Stimulated activated CD8-positive, alpha-beta memory T cell treated with anti-CD3 and anti-CD28 coated beads, Interleukin-15, amount 100 ng/mL, for 24 hours (primary cell): ENCODE results near the gene PAK1.

Source experiments
- DNase-seq: peaks from one replicate; pipeline ENCODE4 v3.0.0-alpha.2; 2020; ENCODE audit warnings: low read depth

The PAK1 gene

DNA sequence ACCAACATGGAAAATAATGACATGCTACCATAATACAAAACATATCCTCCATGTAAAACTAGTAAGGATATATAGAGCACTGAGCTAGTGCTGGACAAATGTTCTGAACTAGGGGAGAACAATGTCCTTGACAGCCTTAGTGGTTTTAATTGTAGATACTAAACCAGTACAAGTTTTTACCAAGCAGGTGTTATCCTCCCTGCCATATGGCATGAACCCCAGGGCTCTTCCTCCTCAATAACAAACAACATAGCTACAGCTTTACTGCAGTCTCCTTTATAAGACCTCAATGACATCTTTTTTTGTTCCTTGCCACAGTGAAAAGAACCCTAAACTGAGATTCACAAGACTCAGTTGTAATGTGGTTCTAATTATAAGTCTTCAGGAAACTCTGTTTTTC, 102.2 kb downstream of the PAK1 start:
- DNase-seq, result no peak

DNA sequence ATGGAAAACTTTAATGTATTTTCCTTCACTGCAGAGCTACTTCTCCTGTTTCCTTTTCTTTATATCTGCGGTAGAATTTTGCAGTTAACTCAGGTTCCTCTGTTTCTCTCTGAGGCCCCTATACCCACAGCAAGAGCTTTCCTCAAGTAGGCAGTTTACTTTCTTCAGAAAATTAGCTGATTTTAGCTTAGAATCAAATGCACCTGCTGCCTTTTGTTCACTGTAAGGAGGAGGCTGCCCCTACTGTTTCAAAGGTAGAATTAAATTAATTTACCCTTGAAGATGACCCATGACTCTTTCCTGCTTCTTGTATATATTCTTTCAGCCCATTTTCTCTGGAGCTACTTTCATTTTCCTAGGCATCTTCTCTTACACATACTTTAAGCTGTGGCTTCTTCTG, 103.7 kb downstream of the PAK1 start:
- DNase-seq, result no peak

DNA sequence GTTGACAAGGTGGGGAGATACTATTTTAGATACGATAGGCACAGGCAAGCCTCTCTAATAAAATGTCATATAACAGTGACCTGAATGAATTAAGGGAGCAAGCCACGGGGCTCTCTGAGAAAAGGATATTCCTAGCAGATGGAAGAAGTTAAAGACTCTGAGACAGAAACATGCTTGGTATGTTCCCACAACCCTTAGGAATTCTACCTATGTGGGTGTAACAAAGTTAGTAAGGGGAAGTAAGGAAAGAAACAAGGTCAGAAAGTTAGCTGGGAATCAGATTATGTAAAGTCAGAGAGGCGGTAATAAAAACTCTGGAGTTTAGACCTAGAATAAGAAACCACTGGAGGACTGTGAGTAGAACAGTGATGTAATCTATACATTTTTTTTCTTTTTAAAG, 112.7 kb downstream of the PAK1 start:
- DNase-seq, result no peak

DNA sequence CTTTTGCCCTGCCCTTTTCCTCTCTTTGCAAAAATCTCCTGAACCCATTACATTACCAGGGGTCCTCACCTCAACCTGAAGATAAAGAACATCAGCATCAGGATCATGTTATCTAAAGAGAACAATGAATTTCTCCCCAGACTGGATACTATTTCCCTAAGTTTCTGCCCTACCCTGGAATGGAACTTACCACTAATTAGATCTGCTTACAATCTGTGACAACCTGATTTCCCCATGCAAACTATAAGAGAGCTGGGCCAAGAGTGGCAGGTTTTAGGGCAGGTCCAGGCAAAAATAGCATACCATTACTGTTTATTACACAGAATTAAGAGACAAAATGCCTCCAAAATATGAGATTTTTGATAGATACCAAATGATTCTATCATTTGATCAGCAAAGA, 114.4 kb downstream of the PAK1 start:
- DNase-seq, result no peak

DNA sequence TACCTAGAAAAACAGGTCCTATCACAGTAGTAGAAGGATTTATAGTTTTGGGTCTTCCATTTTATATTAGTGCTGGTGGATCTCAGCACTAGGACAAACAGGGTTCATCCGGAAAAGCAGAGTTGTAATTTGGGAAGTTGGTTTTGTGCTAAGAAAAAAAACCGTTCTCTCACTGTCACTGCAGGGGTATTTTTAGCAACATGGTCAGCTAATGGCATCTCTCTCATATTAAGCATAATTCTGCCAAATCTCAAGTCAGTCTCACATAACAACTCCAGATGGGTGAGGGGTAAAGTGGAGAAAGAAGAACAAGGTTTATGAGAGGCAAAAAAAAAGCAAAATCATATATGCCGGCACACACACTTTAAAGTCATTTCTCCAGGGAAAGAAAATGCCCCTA, 120.8 kb downstream of the PAK1 start:
- no peak for DNase-seq

DNA sequence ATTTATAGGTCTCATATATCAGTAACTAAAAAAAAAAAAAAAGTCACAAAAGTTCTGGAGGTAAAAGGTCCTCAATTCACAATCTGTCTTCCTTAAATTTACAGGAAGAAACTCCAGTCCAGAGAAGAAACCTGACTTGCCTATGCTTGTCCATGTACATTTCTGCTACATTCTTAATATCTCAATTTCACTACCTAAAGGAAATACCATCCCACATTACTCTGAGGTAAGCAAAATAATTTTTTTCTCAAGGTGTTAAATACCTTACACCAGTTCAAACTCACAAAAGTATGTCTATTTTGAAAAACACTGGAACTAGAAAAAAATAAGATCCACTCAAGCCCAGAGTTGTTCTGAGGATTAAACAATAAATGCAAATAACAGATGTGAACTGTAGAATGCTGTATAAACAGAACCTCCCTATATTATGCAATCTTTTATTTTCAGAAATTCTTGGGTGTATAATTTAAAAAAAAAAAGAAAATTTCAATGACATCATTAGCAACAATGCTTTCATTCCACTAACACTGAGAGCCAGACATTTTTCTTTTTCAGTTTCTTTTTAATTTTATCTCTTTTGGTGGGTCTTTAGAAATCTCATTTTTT, 122.5 kb downstream of the PAK1 start:
- no peak for DNase-seq

DNA sequence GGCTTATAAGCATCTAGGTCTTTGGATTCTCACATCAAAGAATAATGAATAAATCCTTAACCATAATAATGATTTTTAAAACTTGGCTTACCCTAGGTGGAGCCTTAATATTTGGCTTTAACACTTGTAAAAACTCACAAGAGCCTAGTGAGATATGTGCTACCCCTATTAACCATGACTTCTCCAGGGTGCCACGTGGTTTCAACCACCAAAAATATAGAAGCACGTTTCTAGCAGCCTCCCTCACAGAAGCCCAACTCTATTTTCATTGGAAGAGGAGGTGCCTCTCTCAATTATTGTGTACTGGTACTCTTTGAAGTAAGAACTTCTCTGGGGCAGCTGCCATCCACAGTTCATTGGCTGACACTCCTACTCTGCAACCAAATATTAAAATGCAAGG, 125.9 kb downstream of the PAK1 start:
- DNase-seq, result no peak

DNA sequence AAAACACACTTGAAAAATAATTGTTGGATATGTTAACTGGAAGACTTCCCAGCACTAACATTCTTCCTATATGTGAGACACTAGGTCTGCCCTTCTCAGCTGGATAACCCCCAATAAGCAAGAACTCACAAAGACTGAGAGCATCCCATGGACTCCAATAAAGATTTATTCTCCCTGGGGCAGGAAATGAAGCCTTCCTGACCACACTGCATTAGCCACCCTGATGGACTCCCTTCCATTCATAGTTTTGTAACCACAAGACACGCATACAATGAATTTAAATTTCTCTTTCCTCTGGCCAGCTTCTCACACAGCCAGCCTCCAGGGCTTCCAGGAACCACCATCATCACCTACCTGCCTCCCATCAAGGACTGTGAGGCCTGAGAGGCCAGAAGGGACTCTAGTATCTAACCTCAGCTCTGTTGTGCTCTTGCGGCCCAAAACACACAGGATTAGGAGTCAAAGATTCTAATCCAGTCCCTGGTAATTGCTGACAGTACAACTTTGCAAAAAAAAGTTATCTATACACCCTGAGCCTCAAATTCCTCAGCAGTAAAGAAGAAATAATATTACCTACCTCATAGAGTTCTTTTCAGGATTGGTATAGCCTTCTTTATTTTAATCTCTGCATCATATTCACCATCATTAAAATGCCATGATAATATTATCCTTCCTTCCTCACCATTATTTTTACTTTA, 126.8 kb downstream of the PAK1 start:
- DNase-seq, result no peak

DNA sequence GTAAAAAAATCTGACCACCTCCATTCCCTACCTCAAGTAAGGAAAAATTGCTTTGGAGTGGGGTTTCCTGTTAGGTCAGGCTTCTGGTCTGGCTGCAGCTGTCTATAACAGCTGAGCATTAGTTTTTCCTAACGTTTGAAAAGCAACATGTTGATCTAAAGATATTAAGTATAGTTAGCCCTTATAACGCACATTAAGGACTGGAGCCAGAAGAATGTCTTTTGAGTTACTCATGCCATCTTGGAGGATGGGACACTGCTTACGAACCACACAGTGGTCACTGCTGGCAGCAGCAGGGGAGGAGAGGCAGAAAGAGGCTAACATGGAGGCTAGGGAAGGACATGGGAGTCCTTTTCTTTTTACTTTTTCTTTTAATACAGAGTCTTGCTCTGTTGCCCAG, 128.3 kb downstream of the PAK1 start:
- DNase-seq, result no peak

DNA sequence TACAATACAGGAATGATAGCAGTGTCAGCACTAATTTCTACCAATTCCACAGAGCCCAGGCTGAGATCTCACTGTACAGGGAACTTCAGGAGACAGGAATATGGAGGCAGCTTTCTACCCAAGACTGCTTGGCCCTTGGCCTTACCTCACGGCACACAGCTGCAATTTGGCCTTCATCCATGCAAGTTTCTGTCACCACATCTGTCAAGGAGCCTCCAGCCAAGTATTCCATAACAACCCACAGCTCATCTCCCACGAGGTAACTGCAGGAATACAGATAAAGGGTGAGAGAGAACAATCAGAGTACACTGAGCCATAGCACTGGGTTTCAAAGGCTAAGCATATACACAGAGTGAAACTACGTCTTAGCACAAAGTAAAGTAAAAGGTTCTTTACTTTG, 133.4 kb downstream of the PAK1 start:
- DNase-seq, result no peak

DNA sequence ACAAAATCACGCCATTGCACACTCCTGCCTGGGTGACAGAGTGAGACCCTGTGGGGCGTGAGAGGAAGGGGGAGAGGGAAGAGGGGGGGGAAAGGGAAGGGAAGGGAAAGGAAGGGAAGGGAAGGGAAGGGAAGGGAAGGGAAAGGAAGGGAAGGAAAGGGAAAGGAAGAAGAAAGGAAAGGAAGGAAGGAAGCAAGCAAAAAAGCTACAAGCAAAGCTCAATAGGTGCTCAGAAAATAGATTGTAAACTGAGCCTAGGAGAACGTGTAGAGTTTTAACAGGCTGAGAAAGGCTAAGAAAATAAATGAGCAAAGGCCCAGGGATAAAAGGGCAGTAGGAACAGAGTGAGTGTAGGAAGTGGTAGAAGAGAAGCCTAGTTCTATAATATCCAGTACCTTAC, 141.6 kb downstream of the PAK1 start:
- DNase-seq, result no peak

DNA sequence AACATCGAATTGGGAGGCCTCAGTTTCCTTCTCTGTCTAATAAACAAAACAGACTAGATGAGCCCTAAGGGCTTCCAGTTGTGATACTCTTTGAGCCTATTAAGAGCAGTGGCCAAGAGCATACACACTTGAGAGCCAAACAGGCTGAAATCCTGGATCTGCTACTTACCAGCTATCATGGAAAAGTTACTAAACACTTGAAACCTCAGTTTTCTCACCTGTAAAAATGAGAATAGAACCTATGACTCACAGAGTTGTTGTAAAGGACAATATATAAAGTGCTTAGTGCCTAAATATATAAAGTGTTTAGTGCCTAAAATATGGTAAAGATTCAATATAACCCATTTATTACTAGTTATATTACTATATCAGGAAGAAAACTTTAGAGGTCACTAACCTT, 148.7 kb downstream of the PAK1 start:
- DNase-seq, result no peak

DNA sequence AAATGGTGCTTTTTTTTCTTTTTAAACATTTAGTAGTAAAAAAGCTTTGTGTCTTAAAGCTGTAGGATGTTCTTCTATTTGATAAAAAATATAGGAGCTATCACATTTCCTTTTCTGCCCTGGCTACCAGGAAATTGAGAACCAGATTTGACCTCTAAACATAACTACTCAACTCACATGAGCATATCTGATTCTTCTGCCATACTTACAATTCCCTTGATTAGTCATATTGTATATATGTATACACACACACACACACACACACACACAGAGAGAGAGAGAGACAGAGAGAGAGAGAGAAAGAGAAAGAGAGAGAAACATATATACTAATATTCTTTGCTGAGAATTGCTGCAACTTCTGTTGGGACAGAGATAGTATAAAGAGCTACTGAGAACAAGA, 149.4 kb downstream of the PAK1 start:
- no peak for DNase-seq

DNA sequence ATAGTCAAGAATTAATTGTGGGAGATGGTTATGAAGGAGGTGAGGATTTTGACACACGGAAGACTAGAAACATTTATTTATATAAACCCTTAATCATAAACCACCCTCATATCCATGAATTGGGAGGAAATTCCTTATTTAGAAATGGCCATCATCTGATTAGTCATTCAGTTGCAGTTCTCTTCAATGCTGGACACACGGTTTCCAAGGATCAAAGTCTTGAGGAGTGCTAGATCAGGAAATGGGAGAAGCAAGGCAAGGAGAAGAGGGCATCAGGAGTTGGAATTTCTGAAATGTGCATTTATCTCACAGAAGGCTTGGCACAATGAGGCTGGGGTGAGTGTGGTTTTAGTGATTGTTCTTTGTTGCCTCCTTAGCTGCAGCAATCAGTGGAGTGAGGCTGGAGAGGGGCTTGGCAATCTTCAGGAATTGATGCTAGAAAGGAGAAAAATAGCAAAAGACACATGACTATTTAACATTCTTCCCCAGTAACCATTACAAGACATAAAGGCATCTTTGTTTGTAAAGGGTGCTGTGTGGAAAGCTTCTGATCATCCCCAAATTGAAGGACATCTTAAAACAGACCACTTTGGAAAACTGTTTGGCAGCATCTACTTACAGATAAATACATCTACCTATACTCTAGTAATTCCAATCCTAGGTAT, 150.8 kb downstream of the PAK1 start:
- DNase-seq, result no peak

DNA sequence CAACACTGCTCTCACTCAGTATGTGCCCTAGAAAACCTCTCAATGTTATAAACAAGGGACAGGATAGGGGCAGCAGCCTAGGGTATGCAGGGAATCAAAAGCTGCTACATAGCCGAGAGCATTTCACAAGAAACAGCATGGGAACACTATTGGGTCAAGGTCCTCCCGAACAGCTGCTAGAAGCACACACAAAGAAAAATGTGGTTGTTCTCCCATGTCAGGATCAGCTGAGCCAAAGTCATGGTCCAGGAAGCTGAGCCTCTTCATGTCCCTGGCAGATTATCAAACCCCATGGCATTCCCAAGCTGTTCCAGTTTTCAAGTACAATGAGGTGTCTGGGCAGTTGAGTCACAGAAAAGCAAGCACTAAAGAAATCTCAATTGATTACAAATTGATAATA, 151.4 kb downstream of the PAK1 start:
- no peak for DNase-seq

DNA sequence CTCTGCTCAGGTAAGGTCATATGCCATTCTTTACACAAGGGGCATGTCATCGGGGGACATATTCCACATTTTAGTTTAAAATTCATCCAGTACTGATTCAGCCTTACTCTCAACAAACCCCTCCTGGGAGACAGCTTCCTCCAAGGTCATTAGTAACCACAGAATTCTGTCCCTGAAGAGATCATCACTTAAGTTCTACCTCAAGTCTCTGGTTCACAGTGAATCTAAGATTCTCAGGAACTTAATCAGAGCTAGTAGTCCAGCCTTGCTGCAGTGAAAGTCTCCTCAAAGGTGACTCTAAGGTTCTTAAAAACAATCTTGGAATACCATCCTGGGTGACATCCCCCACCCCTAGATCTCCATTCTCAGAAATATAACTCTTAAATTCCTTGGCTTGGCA, 153.5 kb downstream of the PAK1 start:
- DNase-seq, result no peak

DNA sequence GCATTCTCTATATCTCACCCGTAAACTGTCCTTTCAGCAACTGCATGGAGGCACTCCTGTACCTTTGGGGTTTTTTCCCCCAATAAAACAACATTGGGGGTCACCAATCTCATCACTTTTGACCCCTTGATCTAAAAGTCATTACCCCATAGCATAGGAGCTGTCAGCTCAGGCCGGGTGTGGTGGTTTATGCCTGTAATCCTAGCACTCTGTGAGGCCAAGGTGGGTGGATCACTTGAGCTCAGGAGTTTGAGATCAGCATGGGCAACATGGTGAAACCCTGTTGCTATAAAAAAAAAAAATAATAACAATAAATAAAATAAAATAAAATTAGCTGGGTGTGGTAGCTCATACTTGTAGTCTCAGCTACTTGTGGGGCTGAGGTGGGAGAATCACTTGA, 155.3 kb downstream of the PAK1 start:
- no peak for DNase-seq

DNA sequence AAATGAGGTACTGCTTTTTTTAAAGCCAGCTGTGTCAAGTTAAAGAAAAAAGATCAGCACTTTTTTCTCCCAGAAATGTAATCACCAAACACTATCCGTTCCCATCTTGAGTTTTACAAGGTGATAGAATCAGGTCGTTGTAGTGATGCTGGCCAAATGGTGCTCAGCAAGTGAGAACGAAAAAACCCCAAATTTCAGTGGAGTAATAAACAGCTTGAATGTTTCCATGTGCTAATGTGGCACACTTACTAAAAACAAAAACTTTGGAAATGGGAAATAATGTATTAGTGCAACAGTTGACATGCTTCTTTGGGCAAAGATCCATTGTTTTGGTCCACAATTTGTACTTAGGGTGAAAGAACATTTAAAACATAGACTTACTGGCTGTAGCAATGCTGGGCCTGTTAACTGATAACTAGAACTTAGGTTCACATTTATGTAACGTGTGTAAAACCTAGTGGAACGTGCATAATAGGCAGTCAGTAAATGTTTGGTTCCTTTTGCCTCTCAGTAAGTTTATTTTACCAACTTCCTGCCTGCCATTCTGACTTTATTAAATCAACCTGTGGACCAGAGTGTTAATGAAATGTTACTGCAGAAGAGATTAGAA, 157.1 kb downstream of the PAK1 start:
- no peak for DNase-seq

DNA sequence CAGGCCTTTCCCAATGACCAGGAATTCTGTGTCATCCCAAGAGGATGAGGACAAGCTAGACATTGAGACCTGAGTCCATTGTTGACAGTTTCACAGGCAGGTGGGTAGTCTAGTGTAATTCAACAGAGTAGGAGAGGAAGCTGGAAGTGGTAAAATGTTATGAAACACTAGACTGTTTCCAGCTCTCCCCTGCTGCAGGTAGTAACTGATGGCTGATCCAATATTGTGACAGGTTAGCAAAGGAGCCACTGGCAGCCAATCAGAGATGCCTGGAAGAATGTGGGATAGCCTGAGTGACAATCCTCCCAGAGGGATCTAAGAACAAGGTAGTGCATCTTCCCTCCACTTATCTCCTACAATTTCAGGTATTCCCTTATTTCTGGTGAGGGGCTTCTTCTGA, 161.8 kb downstream of the PAK1 start:
- no peak for DNase-seq

DNA sequence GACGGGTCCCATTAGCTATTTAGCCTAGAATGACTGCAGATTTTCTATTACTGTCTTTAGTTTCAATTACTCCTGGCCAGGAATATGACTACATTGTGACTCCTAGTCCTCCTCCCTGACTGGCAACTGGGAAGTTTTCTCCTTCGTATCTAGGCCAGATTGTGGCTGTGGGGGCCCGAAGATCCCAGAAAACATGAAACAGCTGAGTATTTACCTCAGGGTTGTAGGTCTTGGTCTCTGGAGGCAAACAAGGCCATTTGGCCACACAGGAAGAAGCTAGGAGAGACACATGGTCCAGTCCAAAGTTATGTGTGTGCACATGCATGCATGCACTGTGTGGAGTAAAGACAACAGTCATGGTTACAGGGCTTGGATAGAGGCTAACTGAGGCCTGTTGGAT, 162.2 kb downstream of the PAK1 start:
- no peak for DNase-seq

DNA sequence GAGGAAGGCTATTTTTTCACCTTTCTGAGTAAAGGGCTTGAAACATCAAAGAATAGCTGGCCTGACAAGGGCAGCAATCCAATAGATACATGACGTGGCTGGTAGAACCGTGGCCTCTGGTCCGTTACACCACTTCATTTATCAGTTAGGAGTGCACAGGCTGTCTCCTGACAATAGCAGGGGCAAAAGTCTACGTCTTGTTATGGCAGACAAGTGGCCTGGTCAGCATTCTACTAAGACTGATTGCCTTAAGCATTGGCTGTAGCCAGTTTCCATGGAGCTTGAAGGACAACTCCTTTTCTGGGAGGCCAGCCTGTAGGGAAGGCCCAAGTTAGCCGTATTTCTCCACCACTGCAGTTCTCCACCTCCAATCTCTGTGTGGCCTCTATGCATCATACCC, 163.2 kb downstream of the PAK1 start:
- DNase-seq, result no peak

DNA sequence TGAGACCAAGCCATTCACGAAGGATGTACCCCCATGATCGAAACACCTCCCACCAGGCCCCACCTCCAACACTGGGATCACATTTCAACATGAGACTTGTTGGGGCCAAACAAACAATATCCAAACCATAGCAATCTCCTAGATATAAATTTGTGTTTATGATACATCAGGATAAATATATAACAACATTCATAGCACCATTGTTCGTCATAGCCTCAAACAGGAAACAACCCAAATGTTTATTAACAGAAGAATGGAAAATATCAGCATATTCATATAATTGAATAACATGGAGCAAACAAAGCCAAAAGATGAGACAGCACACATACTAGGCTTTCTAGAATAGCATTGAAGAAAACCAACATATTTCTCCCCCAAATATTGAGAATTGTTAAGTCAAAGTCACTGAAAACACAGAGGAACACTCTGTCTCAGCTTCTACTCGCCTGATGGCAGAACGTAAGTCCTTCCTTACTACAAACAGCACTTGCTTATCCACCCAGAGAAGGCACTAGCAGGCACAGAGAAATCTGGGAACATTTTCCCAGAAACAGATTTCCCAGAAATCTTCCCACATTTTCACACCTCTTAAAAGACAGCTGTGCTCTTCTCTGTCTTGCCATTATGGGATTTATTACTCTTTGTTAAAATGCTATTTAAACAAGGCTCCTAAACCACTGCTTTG, 164.4 kb downstream of the PAK1 start:
- no peak for DNase-seq

DNA sequence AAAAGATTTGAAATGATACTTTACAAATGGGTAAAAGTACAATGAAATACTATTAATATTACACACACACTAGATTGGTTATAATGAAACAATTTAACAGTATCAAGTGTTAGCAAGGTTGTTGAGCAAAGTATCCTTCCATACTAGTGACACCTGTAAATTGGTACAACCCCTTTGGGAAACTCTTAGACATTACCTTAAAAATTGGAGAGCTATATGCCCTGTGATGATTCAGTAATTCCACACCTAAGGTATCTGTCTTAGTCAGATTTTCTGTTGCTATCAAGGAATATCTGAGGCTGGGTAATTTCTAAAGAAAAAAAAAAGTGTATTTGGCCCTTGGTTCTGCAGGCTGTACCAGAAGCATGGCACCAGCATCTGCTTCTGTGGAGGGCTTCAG, 165.1 kb downstream of the PAK1 start:
- DNase-seq, result no peak
